ENCODE data around the gene C16orf96. TPM values are rescaled to one million over a fixed set of nuclear protein-coding genes. Genes with fewer than 3 reads are reported as not detected.

Gene C16orf96
- total RNA-seq, 2 donors from 2014 or later, result 0.52 TPM; not detected in 1

- Histone ChIP-seq H3K4me3 (no peak overlapping the region), H3K27me3 (no peaks in the 10 kb centered on the region), H3K36me3 (replicated peaks in 1 of 2; ENCODE audit: insufficient read depth in 1 of 2, low read depth in 2 of 2) (no peaks in the 10 kb centered on the region), H3K9me3 (no peaks in the 10 kb centered on the region), H3K27ac (no peak overlapping the region), H3K4me1 (peaks cover 15% of the 10 kb centered on the region)
- no peak for TF ChIP-seq POLR2A (IDR thresholded peaks at IDR 0.05)
- WGBS, 2 donors, result 82 to 84% methylated on average over 10 of the region's 10 CpGs
- ATAC-seq, result no peak
- DNase-seq, result no peak
- intact Hi-C loops (cut with DNase I), result no loop called here
Measured at GRCh38 chr16:4599037-4599436, 42.9 kb downstream of the C16orf96 start.

- Histone ChIP-seq H3K4me3 (no peak overlapping the region), H3K4me1 (peaks cover 15% of the 10 kb centered on the region), H3K27me3 (no peaks in the 10 kb centered on the region), H3K27ac (no peak overlapping the region), H3K9me3 (no peaks in the 10 kb centered on the region), H3K36me3 (replicated peaks in 1 of 2; ENCODE audit: insufficient read depth in 1 of 2, low read depth in 2 of 2) (no peaks in the 10 kb centered on the region)
- TF ChIP-seq CTCF (IDR thresholded peaks at IDR 0.05) (no peak), POLR2A (IDR thresholded peaks at IDR 0.05) (no peak)
- 77 to 86% methylated on average over 5 to 8 of the region's 8 CpGs for WGBS, 2 donors
- DNase-seq (no peak), ATAC-seq (no peak)
- intact Hi-C loops (cut with DNase I), result no loop called here
Measured at GRCh38 chr16:4599545-4599944, 43.4 kb downstream of the C16orf96 start.

GRCh38 chr16:4601036-4601863 lies 45.1 kb downstream of the C16orf96 start:
- Histone ChIP-seq H3K36me3 (replicated peaks in 1 of 2; ENCODE audit: insufficient read depth in 1 of 2, low read depth in 2 of 2) (no peaks in the 10 kb centered on the region), H3K27me3 (no peaks in the 10 kb centered on the region), H3K4me3 (no peak overlapping the region), H3K9me3 (no peaks in the 10 kb centered on the region), H3K27ac (no peak overlapping the region), H3K4me1 (peaks cover 15% of the 10 kb centered on the region)
- DNase-seq (peak; percentile 48 to 73 (median 66)), ATAC-seq (peak; percentile 54)
- TF ChIP-seq CTCF (IDR thresholded peaks at IDR 0.05) (no peak), POLR2A (IDR thresholded peaks at IDR 0.05) (no peak)
- intact Hi-C loops (cut with DNase I), result no loop called here
- 17 to 20% methylated on average over 17 to 18 of the region's 18 CpGs for WGBS, 2 donors

GRCh38 chr16:4601864-4602186 lies 45.7 kb downstream of the C16orf96 start:
- 35 to 66% methylated on average over 4 to 6 of the region's 6 CpGs for WGBS, 2 donors
- H3K36me3 ChIP-seq (replicated peaks in 1 of 2; ENCODE audit: insufficient read depth in 1 of 2, low read depth in 2 of 2), result no peaks in the 10 kb centered on the region
- TF ChIP-seq POLR2A (IDR thresholded peaks at IDR 0.05) (no peak), CTCF (IDR thresholded peaks at IDR 0.05) (no peak)
- H3K9me3 ChIP-seq, result no peaks in the 10 kb centered on the region
- no peak overlapping the region for H3K4me3 ChIP-seq
- no peaks in the 10 kb centered on the region for H3K27me3 ChIP-seq
- intact Hi-C loops (cut with DNase I), result no loop called here
- ATAC-seq (no peak), DNase-seq (no peak)
- H3K4me1 ChIP-seq, result peaks cover 17% of the 10 kb centered on the region
- H3K27ac ChIP-seq, result no peak overlapping the region

GRCh38 chr16:4602331-4602730 lies 46.2 kb downstream of the C16orf96 start:
- no peaks in the 10 kb centered on the region for H3K27me3 ChIP-seq
- no peak for TF ChIP-seq POLR2A (IDR thresholded peaks at IDR 0.05)
- TF ChIP-seq CTCF (IDR thresholded peaks at IDR 0.05), result no peak
- peaks cover 14% of the 10 kb centered on the region for H3K4me1 ChIP-seq
- no peak overlapping the region for H3K4me3 ChIP-seq
- H3K9me3 ChIP-seq, result no peaks in the 10 kb centered on the region
- H3K27ac ChIP-seq, result no peak overlapping the region
- no peak for ATAC-seq
- no peaks in the 10 kb centered on the region for H3K36me3 ChIP-seq (replicated peaks in 1 of 2; ENCODE audit: insufficient read depth in 1 of 2, low read depth in 2 of 2)
- DNase-seq, result no peak
- 71% methylated on average over 6 of the region's 8 CpGs; no CpG with 5 or more reads in 1 of the 2 donors for WGBS, 2 donors
- intact Hi-C loops (cut with DNase I), result no loop called here

Measured in body of pancreas (tissue), 4 donors.